ENCODE measurements around the gene NDUFA12.

- TF ChIP-seq CTCF (IDR thresholded peaks at IDR 0.05) (no peak), POLR2A (IDR thresholded peaks at IDR 0.05) (no peak)
Observed at GRCh38 chr12:95006206-95006605, 2.7 kb upstream of the NDUFA12 start.

Measured in heart left ventricle (tissue), 13 donors.